GM18867 (cell line): Measurements from ENCODE around the gene WNT9A.
"Not testable (repeated sequence)": the region's sequence is repeated elsewhere in the genome, so short reads cannot be mapped to it uniquely, and the experiment has no call there.

Experiments
- ATAC-seq: cut with Tn5 transposase; IDR thresholded peaks from one replicate; pipeline ENCODE4 v1.9.1; 2021; ENCODE audit warnings: mild to moderate bottlenecking, moderate library complexity; ENCODE audit not compliant: unreplicated experiment

The WNT9A gene

DNA sequence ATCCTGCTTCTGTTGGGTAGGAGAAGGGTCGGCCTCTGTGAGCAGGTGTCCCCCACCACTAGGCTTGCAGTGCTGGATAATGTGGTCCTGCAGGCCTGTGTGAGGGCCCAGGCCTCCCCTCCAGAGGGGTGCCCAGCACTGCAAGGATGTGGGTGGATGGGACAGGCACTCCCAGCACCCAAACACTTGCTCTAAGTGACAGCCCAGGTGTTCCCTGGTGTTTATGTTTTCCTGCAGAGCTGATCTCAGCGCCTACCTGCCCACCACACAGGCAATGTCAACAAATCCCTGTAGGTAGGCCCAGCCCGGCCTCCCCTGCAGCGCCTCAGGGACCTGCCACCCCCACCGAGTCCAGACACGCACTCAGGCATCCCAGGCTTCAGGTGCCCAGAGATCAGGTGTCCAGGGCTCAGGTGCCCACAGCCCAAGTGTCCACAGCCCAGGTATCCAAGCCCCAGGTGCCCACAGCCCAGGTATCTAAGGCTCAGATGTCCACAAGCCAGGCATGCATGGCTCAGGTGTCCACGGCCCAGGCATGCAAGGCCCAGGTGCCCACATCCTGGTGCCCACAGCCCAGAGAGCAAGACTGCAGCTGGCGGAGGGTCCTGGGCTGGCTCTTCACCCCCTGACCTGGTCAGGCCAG is 59.2 kb downstream of the WNT9A start:
- ATAC-seq: no peak

DNA sequence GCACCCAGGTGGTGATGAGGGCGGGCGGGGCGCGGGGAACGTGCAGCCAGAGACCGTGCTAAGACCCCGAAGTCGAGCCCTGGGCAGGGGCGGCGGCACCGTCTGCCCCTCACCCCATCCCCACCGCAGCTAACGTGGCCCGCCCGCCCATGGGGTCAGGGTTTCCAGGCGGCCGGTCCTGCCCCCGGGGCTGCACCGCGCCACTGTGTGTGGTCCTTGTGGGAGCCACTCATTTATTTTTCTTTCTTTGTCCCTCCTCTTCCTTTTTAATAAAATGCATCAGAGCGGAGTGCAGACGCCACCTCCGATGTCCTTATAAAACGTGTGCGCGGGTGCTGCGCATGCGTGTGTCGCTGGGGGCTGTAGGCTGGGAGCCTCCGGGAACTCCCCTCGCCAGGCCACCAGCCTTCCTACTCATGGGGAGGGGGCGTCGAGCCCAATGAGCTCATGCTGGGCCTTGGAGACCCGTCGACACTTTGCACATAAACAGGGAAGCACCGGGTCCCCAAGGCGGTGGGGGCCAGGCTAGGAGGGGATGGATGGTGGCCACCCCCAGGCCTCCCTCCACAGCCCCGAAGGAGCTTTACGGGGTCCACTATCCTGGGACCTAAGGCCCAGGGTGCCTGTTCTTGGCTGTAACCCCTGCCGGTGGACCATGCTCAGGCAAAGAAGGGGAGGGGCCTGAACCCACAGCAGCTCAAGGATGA is 59.9 kb downstream of the WNT9A start:
- no peak for ATAC-seq

DNA sequence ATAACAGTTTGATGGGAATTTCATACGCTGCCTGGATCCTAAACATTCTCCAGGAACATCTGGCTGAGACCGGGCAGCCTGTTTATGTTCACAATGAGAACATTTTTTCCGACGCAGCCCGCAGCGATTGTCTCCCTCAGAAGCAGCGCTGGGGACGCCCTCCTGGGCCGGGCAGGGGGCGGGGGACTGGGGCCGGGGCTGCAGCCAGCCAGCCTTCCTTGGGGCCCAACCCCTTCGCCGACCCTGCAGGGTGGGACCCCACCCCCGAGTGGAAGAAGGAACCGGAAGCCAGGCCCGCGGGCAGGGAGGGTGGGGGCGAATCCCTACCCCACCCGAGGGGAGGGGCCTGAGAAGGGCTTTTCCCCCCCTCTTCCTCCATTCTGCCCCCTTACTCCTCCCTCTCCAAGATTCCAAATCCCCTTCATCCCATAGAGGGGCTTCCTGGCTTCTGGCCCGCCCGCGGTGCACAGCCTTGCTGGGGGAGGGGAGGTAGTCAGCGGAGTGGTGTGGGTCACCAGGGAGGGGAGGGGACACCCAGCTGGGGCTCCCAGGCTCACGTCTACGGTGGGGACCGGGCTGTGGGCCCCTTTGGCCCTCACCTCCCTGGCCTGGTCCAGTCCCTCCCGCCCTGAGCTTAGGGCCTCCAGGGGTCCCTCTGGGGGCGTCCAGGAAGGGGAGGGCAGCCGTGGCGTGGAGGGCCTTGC is 60.6 kb downstream of the WNT9A start:
- ATAC-seq: no peak

DNA sequence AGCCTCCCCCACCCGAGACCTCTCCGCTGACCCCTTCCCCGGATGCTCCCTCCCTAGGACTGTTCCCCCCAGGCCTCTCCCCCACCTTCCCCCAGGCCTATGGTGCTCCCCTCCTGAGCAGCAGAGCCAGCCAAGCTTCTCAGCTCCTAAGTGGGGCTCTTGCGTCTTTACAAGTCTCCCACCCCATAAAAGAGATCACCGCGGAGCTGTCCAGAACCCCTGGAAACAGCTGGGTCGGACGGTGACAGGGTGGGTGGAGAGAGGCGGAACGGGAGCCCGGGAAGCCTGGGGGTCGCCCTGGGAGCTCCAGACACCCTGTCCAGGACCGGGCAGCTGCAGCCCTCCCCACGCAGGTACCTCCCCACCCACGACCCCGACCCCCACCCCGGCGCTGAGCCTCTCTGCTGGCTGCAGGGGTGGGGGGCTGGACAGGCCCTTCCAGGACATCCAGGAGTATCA is 61.2 kb downstream of the WNT9A start:
- ATAC-seq: no peak

DNA sequence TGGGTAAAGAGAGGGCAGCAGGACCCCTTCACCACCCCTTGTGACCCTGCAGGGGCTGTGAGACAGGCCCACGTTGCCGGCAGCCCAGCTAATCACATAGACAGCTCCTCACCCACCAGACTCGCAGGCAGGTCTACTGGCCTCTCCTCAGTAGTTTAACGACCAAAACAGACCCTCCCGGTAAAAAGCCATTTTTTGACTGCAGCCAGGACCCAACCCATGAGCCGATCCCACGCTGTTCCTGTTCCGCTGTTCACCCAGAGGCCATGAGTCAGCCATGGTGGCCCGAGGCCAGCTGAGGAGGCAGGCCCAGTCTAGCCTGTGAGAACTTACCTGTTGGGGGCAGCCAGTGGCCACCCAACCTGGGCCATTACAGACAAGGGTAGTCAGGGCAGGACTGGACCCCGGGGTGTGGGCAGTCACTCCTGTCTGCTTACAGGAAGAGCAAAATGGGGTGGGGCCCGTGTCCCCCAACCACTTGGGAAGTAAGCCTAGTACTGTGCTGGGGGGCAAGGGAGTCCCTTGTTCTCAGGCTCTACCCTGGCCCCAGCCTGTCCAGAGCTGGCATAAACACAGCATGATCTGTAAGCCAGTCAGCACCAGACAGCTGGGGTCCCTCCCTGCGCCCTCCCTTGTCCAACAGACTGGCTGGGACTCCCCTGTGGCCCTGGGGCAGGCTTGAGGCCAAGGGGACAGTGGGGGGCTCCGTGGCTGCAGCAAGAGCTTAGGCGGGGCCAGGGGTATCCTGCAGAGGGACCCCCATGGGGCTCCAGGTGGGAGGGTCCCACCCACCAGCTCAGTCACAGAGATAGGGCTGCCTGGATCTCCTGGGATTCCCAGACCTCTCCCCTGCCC is 61.9 kb downstream of the WNT9A start:
- ATAC-seq: no peak

DNA sequence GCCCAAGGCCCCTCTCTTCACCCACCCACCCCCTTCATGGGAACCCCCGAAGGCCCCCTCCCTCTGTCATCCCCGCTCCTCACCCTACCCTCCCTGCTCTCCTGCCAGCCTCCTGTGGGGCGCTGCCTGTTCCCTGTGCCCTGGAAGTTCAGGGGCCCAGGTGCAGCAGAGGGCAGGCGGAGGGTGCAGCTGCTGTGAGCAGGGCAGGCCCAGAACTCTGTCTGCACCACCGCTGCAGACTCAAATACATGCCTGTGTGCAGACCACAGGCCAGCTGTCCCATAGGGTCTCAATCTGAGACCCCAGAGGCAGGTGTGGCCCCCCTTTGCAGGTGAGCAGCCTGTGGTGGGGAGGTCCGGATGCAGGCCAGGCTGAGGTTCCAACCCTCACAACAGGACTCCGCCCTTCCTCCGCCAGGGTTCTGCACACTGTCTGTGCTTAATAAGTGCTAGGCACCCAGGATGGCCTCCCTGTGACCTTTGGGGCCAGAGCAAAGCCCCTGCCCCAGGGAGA is 62.5 kb downstream of the WNT9A start:
- no peak for ATAC-seq

DNA sequence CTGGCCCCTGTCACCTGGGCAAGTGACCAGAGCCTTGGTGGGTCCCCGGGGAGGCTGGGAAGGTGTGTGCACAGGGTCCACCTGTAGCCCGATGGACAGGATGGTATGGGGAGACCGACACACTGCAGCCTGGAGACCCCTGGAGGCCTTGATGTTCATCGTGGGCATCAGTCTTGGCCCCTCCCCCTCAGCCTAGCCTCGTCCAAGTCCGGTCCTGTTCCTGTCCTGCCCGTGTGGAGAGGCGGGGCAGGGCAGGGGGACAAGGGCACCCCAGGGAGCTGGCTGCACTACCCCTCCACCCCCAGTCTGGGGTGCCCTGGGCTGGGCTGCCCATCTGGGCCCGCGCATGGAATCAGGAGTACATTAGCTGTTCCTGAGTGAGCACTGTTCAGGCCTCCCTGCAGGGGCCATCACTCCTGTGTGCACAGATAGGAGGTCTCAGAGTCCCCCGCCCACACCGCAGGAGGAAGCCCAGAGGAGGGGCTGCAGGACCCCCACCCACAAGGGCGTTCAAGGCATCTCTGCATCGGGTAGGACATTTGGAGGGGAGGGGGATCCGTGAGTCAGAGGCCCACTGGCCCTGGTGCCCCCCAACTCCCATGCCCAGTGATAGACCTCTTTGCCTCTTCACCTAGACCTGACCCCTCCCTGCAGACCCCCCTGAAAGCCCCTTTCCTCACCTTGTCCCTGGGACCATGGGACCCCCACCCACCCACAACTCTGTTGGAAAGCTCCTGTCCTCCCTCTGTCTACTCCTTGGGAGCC is 63.2 kb downstream of the WNT9A start:
- ATAC-seq: no peak

DNA sequence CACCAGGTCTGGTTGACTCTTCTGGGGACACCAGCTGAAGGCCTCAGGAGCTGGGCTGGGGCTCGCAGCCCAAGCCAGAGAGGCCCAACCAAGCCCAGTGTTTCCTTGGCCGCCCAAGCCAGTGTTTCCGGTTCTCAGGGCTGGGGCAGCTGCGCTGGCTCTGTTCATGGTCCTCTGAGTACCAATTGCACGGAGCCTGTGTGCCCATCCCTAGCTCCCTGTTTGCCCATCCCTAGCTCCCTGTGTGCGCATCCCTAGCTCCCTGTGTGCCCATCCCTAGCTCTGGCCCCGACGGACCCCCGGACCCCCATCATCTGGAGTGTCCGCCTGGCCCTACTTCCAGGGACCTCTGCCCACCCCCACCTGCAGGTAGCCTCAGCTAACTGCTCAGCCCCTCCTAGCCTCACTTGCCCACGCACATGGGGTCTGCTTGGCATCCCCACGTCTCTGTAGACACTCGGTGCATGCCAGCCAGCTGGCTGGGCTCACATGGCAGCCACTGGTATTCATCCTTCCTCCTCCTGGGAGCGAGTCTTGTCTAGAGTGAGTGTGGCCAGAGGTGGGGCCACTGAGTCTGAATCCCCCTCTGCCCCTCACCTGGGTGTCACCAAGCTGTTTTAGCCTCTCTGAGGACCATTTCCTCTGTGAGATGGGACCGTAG is 64.0 kb downstream of the WNT9A start:
- ATAC-seq: no peak

DNA sequence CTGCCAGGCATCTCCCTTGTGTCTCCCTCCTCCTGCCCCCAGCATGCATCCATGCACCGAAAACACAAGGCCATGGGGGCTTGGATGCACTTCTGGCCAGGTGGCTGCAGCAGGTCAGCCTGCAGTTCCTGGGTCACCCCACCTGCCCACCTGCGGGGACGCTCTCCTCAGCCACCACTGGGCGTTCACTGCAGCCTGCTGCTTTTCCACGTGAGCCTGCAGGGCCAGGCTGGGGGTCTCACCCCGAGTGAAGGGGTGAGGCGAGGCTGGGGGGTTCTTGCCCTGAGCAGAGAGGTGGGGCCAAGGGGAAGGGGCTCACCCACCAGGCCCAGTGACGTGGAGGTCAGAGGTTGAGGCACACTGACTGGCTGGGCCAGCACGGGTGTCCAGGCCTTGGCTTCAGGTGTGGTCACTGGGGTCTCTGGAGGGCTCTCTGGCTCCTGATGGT is 64.6 kb downstream of the WNT9A start:
- no peak for ATAC-seq

DNA sequence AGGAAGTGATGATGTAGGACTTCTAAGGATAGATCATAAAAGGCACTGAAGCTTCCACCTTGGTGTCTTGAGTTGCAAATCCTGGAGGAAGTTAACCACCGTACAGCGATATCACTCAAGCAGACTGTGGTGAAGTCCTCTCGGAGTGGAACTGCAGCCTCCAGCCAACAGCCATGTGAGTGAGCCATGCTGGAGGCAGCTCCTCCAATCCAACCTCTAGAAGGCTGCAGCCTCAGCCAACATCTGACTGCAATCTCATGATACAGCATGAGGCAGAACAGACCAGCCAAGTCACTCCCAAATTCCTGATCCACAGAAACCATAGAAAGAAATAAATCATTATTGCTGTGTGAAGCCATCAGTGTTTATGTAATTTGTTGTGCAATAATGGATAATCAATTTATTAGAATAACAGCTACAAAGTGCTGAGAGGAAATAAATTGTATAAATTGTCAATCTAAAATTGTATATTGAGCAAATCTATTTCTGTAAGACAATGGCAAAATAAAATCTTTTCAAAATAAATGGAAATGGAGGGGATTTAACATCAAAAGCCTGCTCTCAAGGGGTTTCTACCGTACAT is 67.3 kb downstream of the WNT9A start:
- ATAC-seq: no peak

DNA sequence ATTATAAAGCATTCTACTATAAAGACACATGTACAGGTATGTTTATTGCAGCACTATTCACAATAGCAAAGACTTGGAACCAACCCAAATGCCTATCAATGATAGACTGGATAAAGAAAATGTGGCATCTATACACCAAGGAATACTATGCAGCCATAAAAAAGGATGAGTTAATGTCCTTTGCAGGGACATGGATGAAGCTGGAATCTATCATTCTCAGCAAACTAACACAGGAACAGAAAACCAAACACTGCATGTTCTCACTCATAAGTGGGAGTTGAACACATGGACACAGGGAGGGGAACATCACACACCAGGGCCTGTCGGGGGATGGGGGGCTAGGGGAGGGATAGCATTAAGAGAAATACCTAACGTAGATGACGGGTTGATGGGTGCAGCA is 69.9 kb downstream of the WNT9A start:
- not testable (repeated sequence) for ATAC-seq

DNA sequence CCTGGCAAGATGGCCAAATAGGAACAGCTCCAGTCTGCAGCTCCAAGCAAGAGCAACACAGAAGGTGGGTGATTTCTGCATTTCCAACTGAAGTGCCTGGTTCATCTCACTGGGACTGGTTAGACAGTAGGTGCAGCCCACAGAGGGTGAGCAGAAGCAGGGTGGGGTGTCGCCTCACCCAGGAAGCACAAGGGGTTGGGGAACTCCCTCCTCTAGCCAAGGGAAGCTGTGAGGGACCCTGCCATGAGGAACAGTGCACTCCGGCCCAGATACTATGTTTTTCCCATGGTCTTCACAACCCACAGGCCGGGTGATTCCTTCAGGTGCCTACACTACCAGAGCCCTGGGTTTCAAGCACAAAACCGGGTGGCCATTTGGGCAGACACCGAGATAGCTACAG is 75.8 kb downstream of the WNT9A start:
- not testable (repeated sequence) for ATAC-seq

DNA sequence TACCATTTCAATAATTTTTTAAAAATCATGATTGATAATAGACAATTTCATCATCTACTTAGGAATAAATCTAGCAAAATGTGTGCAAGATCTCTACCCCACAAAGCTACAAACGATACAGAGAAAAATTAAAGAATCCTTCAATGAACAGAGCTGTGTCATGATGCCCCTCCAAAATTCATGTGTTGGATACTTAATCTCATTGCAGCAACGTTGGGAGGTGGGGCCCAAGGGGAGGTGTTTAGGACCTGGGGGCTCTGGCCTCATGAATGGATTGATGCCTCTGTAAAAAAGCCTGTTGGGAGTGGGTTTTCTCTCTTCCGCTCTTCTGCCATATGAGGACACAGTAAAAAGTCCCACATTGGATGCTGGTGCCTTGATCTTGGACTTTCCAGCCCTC is 77.4 kb downstream of the WNT9A start:
- ATAC-seq: no peak

DNA sequence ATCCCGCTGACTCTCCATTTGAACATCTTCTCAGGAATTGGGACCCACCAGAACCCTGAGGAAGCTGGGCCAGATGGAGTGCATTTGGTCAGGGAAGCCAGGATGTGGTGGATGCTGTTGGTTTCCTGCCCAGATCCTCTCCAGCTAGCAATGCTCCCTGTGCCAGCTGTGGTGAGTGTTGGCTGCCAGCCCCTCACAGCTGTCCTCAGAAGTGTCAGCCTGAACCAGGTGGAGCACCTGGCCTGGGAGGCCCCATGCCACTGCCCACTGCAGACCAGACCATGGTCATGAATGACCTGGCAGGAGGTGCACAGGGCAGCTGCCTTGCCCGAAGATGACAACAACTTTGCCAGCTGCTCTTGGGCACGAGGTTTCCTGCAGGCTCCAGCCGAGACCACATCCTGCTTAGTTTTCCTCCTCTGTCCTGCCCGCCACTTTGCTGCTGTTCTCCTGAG is 77.9 kb downstream of the WNT9A start:
- ATAC-seq: no peak

DNA sequence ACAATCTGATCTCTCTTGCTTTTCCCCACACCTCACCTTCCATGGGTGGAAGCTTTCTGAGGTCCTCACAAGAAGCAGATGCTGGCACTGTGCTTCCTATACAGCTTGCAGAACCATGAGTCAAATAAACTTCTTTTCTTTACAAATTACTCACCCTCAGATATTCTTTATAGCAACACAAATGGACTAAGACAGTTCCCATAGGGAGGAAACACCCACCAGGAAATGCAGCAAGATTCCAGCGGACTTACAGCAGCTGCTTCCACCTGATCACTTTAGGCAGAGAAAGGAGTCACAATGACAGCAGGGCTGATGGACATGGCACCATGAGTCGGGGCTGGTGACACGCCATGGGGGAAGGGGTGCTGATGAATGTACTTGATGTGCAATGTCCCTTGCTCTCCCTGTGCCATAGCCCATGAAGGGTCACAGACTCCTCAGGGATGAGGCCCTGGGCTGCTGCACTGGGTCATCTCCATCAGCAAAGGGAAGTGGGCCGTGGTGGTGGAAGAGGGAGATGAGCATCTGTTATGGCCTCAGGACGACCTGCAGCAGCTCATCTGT is 78.4 kb downstream of the WNT9A start:
- no peak for ATAC-seq
